ENCODE results near the gene NAALADL2.
"Not testable (repeated sequence)": the region's sequence is repeated elsewhere in the genome, so short reads cannot be mapped to it uniquely, and the experiment has no call there.

NAALADL2 gene

DNA sequence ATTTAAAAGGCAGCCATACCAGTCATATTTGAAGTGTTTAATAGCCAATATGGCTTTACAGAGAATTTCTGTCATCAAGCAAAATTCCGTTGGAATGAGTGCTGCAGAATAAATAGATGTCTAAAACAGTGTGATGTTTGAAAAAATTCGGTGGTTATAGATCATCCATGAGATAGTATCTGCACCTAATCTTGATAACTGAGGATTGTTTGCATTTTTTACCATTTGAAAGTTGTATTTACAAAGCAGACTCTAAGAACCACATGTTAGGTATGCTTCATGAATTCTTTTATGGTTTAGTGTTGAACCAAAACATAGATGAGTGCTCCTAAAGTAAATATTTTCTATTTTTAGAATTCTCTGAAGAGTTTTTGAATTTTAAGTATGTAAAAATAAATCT lies 476.1 kb downstream of the NAALADL2 start:
- no peak for DNase-seq

DNA sequence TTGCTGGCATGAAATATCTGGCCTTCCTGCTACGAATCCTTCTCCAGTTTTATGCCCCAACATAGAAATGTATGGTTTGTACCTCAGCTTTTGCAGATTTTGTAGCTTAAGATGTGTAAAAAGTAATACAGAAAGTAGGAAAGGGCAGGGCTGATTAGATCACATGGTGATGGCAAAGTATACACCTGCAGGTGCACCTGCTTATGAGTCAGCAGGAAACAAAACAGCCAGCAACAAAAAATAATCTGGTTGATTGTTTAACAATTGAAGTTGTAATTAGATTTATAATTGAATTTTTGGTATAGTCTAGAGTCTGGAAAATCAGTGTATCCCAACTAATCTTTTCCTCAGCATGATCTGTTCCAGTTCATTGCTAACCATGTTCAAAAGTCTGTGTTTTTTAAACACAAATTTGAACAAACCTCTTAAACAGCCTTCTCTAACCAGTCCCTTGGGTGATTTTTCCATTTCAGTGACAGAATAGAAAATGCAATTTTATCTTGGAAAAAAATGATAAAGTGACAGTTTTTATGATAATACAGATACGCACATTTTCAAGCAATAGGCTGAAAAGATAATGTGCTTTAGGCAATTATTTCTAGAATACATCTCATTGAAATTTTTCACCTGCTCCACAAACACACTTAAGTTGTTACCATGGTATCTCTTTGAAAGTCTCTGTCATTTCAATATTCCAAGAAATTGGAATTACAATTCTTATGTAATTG lies 477.4 kb downstream of the NAALADL2 start:
- DNase-seq, result no peak

DNA sequence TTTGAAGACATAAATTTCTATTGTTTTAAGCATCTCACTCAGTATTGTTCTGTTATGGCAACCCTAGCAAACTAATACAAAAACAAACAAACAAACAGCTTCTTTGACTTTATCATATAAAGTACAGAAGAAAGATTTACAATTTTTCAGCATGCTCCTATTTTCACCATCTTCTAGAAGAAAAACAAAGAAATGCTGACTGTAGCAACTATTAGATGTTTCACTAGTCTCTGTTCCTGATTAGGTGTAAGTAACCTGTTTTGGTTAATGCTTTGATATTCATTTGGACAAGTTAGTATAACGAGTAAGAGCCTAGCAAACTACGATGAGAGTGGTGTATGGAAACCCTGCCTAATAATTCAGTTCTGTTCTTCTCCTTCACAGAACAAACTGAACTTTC lies 478.5 kb downstream of the NAALADL2 start:
- no peak for DNase-seq

DNA sequence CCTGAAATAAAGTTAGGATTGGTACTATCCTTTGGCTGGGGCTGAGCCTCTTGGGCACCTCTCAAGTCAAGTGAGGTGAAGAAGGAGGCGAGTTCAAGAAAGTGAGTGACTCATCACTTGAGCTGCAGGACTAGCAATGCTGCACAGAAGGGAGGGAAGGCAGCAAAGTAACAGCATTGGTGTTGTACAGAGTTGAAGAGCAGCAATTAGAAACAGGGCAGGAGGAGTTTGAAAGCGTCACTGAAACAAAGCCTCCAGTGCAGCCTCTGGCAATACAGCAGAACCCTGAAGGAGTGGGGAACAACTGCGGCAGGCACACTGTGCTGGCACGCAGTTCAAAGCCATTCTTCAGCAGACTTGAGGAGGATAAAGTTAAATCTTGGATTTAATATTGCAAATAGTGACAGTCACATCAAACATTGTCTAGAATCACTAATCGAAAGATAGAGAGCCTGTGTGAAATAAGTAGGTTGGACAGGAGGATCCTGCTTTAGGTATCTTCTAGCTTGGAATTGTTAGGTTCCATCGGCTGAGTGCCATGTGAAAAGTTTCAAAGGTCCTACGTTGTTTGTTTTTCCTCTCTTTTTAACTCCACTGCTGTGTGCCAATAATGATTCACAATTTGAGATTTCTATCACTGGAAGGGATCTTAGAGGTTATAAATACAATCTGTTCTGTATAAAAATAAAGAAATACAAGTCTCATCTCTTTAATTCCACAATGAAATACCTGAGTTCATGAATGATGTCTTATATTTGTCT lies 479.8 kb downstream of the NAALADL2 start:
- DNase-seq, result no peak

DNA sequence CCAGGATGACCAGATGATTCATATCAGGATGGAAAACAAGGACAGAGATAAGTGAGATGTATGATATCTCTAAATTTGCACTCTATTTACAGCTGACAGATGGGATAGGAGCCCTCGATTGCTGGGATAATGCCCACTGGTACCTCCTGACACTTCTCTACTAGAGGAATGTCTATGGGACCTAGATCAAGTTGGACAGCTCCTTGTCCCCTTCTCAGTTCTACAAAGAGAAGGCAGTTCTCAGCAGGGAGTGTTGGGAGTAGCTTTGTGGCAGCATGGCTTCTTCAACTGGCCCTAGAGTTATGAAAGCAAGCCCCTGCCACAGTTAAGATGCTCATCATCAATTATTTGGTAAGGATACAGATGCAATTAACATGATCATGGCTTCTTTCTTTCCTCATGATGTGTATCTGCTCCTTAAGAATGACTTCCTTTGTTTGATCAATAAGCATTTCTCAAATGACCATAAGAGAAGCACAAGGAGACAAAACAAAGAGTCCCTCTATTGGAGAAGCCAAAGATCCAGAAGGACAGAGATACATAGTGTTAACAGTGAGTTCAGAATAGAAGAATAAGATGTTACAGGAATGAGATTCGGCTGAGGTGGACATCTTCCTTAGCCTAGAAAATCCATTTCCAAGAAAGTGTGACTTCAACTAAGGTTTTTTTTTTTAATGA lies 481.3 kb downstream of the NAALADL2 start:
- DNase-seq, result no peak

DNA sequence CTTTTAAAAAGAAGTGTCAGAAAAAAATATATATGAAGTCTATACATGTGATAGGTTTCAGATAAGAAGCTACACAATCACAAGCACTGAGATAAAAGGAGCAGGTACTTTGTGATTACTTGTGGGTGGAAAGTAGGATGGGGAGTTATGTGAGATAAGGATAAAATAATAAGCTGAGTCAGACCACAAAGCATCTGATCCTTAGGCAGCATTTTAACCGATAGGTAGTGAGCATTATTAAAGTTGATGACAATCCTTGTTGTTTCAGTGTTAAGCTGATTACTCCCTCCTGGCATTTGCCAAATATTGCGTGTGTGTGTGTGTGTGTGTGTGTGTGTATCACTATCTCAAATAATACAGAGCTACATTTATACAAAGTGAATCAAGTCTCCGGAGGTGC lies 483.1 kb downstream of the NAALADL2 start:
- DNase-seq, result no peak

DNA sequence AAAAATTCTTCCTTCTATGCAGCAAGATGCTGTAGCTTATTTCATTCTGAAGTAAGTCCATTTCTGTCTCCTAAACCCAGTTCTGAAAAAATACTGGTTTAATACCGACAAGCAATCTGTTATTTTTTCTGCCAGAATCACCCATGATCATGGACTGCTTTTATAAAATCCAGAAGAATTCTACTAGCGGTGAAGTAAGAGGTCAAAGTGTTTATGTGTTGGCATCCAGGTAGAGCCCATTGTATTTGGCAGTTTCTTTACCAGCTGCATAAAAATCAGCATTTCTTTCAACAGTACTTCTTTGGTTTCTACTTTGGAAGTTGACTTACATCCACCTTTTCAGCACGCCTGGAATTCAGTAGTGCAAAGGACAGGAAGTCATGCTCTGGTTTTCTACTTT lies 484.8 kb downstream of the NAALADL2 start:
- no peak for DNase-seq

DNA sequence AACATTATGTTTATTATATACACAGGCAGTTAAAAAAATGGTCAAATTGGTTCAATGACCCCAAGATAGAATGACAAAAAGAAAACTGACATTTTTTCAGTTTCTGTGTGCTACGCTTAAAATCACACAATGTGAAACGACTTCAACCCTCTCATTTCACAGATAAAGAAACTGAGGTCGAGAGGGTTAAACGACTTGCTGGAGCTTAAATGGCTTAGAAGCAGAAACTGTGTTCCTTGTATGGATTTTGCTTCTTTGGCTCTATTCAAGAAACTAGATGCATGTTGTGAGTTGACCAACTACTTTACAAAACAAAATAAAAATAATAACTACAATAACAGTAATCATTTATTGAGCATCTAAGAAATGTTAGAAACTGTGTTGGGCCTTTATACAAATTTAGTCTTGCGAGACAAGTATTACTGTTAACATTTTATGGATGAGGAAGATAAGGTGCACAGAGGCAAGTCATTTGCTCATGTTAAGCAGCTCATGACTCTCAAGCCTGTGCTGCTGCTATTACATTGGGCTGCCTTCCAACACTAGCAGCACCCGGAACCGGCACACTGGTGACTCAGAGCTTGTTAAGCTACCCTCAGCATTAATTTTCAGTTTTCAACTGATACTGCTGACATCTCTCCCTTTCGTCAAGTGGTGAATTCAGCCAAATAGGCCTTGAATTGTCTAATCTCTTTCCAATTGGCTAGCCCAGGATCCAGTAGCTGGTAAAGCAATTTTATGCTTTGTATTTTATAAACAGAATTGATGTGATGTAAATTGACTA lies 487.6 kb downstream of the NAALADL2 start:
- DNase-seq, result no peak

DNA sequence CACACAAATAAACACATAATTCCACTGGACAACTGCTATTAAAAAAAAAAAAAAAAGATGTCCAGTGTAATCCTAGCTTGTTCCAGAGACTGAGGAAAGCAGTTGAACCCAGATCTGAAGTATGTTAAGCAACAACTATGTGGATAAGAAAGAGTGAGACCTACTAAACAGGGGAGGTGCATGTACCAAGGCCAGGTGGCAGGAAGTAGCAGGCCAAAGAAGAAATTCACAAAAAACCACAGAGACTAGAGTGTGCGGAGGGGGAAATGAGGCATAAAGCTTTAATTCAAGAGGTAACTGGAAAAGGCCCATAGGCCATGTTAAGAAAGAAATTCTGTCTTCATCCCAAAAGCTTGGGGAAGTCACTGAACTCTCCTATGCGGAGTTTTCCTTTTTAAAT lies 490.0 kb downstream of the NAALADL2 start:
- no peak for DNase-seq

DNA sequence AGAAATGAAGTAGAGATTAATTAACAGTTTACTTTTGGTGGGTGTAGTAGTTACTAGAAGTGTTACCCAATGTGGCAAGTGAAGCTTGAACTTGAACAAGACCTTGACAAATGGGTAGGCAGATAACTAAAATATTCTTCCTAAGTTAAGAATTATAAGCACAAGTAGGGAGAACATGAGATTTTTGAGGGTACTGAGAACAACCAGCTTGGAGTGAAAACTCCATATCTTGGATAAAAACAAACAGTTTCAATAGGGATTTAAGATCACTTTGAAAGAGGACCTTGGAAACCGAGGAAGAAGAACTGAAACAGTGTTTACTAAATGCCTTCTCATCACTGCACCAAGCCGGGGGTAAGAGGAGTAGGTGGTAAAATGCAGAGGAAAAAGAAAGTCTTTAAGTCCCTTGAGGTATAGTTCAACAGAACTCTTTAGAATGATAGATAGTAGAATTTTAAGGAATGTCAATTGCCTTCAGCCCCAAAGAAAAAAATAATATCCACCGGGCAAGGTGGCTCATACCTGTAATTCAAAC lies 496.7 kb downstream of the NAALADL2 start:
- DNase-seq, result no peak

DNA sequence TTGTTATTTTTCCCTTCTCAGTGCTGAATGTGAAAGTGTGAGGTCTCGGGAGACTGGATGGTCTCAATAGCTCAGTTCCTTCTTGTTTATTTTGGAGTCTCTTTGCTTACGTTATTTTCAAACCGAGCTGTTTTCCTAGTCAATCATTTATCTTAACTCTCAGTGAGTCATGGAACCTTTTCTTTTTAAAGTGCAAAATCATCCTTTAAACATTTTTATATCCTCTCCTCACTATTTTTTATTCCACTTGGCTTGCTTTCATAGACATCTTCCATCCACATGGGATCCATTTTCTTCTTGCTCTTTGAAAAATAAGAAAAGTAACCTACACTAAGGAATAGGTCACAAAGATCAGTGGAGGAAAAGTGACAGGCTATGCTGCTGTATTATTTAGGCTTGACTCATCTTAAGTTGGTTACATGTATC lies 497.8 kb downstream of the NAALADL2 start:
- DNase-seq, result no peak

DNA sequence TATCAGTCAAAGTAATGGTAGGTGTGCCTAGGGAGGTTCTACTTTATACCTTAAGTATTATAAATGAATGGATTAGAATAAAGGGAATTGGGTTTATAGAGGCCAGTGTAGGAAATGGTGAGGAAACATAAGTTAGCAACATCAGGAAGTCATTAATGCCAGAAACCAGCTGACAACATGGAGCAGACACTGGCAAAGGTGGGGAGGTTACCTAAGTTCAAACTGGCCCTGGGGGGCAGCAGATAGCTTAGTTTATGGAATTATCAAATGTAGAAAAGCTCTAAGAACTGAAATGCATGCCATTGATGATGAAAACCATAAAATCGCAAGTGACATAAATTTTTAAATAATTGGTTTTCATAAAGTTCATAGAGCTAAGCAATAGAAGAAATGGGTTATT lies 498.6 kb downstream of the NAALADL2 start:
- no peak for DNase-seq

DNA sequence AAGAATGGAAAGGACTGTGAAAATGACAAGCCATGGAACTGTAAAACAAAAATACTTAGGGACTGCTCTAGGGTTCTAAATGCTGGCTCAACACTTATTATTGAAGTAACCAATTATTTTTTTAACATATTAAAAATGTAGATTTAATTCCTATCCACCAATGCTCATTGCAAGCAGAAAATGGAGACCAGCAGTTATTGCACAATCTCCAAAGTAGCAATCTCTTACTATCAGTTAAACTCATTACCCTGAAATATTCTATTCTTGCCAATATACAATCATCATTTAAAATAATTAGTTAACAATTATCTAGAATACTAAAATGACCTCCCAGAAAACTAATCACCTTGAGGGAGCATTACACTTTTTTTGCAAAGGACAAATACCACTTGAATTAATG lies 499.8 kb downstream of the NAALADL2 start:
- no peak for DNase-seq

DNA sequence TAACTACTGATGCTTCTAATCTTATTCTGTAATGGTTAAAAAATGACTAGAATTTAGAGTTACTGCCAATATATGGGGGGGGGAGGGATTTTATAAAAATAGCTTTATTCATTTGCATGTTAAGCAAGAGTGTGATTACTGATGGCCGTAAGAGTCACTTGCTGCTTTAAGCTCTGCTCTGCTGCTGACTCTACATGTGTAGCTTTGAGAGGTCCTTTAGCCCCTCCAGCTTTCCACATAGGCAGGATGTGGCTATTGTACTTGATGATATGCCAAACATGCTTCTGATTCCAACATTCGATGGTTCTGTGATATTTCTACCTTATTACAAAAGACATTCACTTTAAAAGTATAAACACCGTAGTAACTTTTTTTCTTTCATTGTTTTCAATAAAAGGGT lies 511.3 kb downstream of the NAALADL2 start:
- not testable (repeated sequence) for DNase-seq

DNA sequence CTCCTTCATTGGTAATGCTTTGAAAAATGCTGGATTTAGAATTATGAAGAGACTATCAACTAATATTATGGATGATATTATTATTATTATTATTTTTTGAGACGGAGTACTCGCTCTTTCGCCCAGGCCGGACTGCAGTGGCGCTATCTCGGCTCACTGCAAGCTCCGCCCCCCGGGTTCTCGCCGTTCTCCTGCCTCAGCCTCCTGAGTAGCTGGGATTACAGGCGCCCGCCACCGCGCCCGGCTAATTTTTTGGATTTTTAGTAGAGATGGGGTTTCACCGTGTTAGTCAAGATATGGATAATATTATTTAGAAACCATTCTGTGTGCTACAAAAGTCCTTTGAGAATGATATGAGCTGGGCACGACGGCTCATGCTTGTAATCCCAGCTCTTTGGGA lies 512.1 kb downstream of the NAALADL2 start:
- DNase-seq, result not testable (repeated sequence)

DNA sequence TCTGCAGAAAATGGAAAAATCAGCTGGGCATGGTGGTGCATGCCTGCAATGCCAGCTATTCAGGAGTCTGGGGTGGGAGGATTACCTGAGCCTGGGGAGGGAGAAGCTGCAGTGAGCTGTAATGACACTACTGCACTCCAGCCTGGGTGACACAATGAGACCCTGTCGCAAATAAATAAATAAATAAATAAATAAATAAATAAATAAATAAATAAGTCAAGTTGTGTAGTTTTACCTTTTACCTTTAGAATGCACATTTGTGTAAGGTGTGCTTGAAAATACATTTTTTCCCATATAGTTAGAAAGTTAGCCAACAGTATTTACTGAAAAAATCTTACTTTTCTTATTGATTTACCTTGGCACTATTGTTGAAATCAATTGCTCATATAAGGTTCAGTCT lies 515.6 kb downstream of the NAALADL2 start:
- no peak for DNase-seq

DNA sequence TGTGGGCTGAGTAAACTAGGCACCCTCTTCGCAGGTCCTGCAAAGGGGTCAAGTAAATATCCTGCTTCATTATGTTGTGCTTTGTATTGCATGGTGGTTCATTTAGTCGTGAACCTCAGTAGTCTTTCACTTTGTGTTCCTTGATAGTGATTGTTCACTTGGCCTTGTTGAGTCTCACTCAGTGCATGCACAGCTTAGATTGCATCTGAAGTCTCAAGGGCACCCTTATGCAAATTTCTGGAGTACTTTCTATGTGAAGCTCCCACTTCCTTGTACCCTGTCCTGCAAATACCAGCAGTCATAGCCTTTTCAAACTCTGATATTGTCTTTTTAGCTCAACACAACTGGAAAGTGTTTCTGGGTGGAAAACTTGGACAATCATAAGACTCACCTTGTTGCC lies 519.2 kb downstream of the NAALADL2 start:
- no peak for DNase-seq

DNA sequence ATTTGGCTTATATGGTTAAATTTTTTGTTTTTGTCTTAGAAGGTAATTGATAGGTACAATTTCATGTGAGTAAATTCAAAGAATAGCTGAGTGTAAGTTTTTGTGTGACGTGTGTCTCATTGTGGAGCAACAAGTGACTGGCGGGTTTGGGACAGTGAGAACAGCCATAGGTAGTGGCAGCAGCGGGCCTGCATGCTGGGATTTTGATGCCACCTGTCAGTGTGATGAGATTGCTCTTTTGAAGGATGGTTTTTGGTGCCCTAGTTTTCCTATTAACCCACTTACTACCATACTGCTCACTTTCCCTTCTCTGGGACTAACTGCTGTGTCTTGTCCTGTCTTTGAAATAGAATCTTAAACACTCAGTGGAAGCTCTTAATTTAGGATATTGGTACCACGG lies 522.6 kb downstream of the NAALADL2 start:
- DNase-seq, result no peak

DNA sequence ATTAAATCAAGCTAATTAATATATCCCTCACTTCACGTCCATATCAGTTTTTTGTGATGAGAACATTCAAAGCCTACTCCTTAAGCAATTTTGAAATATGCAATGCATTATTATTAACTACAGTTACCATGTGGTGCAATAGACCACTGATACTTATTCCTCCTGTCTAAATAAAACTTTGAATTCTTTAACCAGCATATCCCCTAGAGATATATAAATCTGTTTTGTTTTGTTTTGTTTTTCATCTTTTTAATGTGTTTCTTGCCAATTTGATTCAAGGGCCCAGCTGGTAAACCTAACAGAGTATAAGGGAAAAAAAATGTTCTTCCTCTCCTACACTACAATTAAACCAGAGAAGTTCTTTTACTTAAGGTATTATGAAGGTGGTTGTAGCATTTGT lies 524.2 kb downstream of the NAALADL2 start:
- DNase-seq, result no peak

DNA sequence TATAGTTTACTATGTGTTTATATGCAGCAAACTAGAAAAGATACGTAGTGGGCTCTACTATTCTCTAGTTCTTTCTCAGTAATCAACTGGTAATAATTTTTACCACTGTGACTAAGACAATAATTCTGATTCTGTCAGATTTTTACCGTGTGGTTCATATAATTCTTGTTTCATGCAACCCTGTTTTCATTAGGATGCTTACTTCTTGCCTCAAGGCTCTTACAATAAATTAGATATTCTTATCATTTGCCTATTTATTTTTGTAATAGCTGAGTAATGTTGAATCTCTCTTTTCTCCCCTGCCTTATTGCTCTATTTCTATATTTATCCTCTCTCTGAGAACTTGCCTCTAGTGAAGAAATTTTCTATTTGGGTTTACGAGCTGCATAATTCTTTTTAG lies 524.7 kb downstream of the NAALADL2 start:
- DNase-seq, result no peak

DNA sequence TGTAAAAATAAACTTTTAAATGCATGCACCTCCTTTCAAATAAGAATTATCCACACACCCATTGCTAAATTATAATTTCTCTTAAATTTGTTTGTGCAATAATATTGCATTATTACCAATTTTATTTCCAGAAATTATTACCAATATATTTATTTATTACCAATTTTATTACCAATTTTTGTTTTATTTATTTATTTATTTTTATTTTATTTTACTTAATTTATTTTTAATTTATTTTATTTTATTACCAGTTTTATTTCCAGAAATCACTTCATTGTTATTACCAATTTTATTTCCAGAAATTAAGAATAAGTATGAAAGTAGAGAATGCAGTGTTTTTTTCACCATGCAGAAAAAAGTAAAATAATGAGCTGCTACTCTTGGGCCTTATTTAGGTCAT lies 525.4 kb downstream of the NAALADL2 start:
- DNase-seq, result no peak

DNA sequence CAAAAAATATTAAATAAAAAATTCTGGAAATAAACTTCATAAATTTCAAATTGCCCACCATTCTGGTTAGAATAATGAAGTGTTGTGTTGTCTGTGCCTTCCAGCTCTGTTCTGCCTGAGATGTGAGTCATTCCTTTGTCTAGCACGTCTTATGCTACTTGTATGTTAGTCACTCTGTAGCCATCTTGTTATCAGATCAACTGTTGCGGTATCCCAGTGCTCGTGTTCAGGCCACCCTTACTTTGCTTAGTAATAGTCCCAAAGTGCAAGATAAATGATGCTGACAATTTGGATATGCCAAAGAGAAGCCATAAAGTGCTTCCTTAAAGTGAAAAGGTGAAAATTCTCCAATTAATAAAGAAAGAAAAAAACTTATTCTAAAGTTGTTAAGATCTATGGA lies 527.5 kb downstream of the NAALADL2 start:
- DNase-seq, result no peak

DNA sequence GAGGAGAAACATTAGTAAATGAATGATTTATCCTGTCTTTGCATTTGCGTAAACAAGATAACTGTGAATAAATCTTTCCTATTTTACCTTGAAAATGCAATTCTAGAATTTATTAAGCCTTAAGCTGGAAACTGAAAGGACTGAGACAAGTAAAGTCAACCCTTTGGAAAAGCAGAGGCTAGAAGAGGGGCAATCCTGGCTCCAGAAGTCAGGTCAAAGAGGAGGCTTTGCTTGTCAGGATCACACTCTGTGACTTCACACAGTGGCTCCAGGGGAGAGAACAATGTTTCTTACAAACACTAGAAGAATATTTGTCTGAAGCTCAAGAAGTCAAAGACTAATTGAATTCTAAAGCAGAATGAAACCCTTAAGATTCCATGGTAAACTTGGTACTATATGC lies 530.4 kb downstream of the NAALADL2 start:
- DNase-seq, result no peak
